Measurements from ENCODE around the gene ZCCHC24. TPM values are rescaled to one million over a fixed set of nuclear protein-coding genes. Genes with fewer than 3 reads are reported as not detected.

Gene ZCCHC24
- polyA plus RNA-seq, 1 of the 3 experiments (the other 2 are of a cell fraction): 15.8 TPM

GRCh38 chr10:79460687-79461086, 15.3 kb upstream of the ZCCHC24 start:
- Histone ChIP-seq H3K9me2 (no peaks in the 10 kb centered on the region), H4K20me1 (ENCODE audit: insufficient read depth) (no peaks in the 10 kb centered on the region), H3K9ac (no peak overlapping the region), H3K79me2 (ENCODE audit: insufficient read depth) (no peaks in the 10 kb centered on the region), H3K4me2 (no peak overlapping the region), H3K9me3 (no peaks in the 10 kb centered on the region), H3K27me3 (ENCODE audit: insufficient read depth) (no peaks in the 10 kb centered on the region; the same call in 1 of the 2 replicates), H3K4me1 (ENCODE audit: control insufficient read depth in 1 of 2, insufficient read depth in 2 of 2, low read depth in 1 of 2, low read length in 1 of 2) (peaks cover 0 to 7% of the 10 kb centered on the region in 2 experiments; a peak in 1 of 4 replicates), H2AFZ (ENCODE audit: low read depth) (no peak overlapping the region), H3K36me3 (replicated peaks in 1 of 2; ENCODE audit: control insufficient read depth in 1 of 2, insufficient read depth in 2 of 2, low read length in 1 of 2) (no peaks in the 10 kb centered on the region), H3K4me3 (ENCODE audit: low read depth in 2 of 2, low read length in 1 of 2) (no peak overlapping the region), H3F3A (replicated peaks; ENCODE audit: insufficient read depth) (no peaks in the 10 kb centered on the region), H3K27ac (ENCODE audit: low read depth in 2 of 2, low read length in 1 of 2) (no peak overlapping the region)
- ChIA-PET CTCF (interaction anchor here (1.3 to 5.3 kb wide), 2 partner anchors 86 to 106 kb away, joined by 3 to 29 read pairs; no protein-coding TSS in a partner anchor), POLR2A (no interaction called here)
- TF ChIP-seq POLR2AphosphoS5 (IDR thresholded peaks at IDR 0.05; ENCODE audit: low read depth, low read length): no peak
- no peak for TF ChIP-seq IRF3 (IDR thresholded peaks at IDR 0.05; ENCODE audit: low read depth, low read length)
- no peak for TF ChIP-seq MEF2A (IDR thresholded peaks at IDR 0.05; ENCODE audit: borderline replicate concordance, low read depth)
- TF ChIP-seq YY1 (IDR thresholded peaks at IDR 0.05; ENCODE audit: low read depth): no peak
- no peak for TF ChIP-seq CHD2 (IDR thresholded peaks at IDR 0.05; ENCODE audit: low read length, partially characterized antibody)
- TF ChIP-seq, protein P1, sequence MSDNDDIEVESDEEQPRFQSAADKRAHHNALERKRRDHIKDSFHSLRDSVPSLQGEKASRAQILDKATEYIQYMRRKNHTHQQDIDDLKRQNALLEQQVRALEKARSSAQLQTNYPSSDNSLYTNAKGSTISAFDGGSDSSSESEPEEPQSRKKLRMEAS (IDR thresholded peaks at IDR 0.05; ENCODE audit: low read depth): no peak
- no peak for TF ChIP-seq EZH2phosphoT487 (IDR thresholded peaks at IDR 0.05; ENCODE audit: borderline replicate concordance, low read depth)
- no peak for TF ChIP-seq RCOR1 (IDR thresholded peaks at IDR 0.05; ENCODE audit: low read length)
- no peak for TF ChIP-seq PBX3 (IDR thresholded peaks at IDR 0.05)
- no peak for TF ChIP-seq TCF12 (IDR thresholded peaks at IDR 0.05)
- no peak for TF ChIP-seq ELF1 (IDR thresholded peaks at IDR 0.05)
- TF ChIP-seq MXI1 (IDR thresholded peaks at IDR 0.05; ENCODE audit: low read depth, low read length): no peak
- WGBS (ENCODE audit: low lambda C conversion rate): 93% methylated on average over 4 of the region's 4 CpGs
- no peak for DNase-seq

- H3F3A ChIP-seq (replicated peaks; ENCODE audit: insufficient read depth): no peaks in the 10 kb centered on the region
- H3K27ac ChIP-seq (ENCODE audit: low read depth in 2 of 2, low read length in 1 of 2): no peak overlapping the region
- H3K9ac ChIP-seq: no peak overlapping the region
- no peak for DNase-seq
- 65% methylated on average over 1 of the region's 1 CpG for WGBS (ENCODE audit: low lambda C conversion rate)
- no peaks in the 10 kb centered on the region for H3K9me2 ChIP-seq
- H3K36me3 ChIP-seq (replicated peaks in 1 of 2; ENCODE audit: control insufficient read depth in 1 of 2, insufficient read depth in 2 of 2, low read length in 1 of 2): no peaks in the 10 kb centered on the region
- H3K4me1 ChIP-seq (ENCODE audit: control insufficient read depth in 1 of 2, insufficient read depth in 2 of 2, low read depth in 1 of 2, low read length in 1 of 2): peaks cover 0 to 6% of the 10 kb centered on the region in 2 experiments; a peak in 1 of 4 replicates
- ChIA-PET POLR2A (no interaction called here), CTCF (interaction anchor here (3.7 to 5.3 kb wide), 2 partner anchors 28 to 85 kb away, joined by 12 to 29 read pairs; no protein-coding TSS in a partner anchor)
- H3K9me3 ChIP-seq: no peaks in the 10 kb centered on the region
- H3K4me3 ChIP-seq (ENCODE audit: low read depth in 2 of 2, low read length in 1 of 2): no peak overlapping the region
- no peaks in the 10 kb centered on the region; the same call in 1 of the 2 replicates for H3K27me3 ChIP-seq (ENCODE audit: insufficient read depth)
- no peak overlapping the region for H3K4me2 ChIP-seq
- H4K20me1 ChIP-seq (ENCODE audit: insufficient read depth): no peaks in the 10 kb centered on the region
- no peak overlapping the region for H2AFZ ChIP-seq (ENCODE audit: low read depth)
- no peaks in the 10 kb centered on the region for H3K79me2 ChIP-seq (ENCODE audit: insufficient read depth)
- TF ChIP-seq RFX5 (IDR thresholded peaks at IDR 0.05; ENCODE audit: low read length): no peak
- no peak for TF ChIP-seq FOXJ3 (CRISPR knock-in tag; IDR thresholded peaks at IDR 0.05)
- no peak for TF ChIP-seq RCOR1 (IDR thresholded peaks at IDR 0.05; ENCODE audit: low read length)
- TF ChIP-seq, protein P2, sequence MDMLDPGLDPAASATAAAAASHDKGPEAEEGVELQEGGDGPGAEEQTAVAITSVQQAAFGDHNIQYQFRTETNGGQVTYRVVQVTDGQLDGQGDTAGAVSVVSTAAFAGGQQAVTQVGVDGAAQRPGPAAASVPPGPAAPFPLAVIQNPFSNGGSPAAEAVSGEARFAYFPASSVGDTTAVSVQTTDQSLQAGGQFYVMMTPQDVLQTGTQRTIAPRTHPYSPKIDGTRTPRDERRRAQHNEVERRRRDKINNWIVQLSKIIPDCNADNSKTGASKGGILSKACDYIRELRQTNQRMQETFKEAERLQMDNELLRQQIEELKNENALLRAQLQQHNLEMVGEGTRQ (IDR thresholded peaks at IDR 0.05; ENCODE audit: borderline replicate concordance, low read depth, low read length): no peak
- no peak for TF ChIP-seq CTCF (IDR thresholded peaks at IDR 0.05)
- no peak for TF ChIP-seq ELF1 (IDR thresholded peaks at IDR 0.05)
- TF ChIP-seq CHD2 (IDR thresholded peaks at IDR 0.05; ENCODE audit: low read length, partially characterized antibody): no peak
- TF ChIP-seq FOXM1 (IDR thresholded peaks at IDR 0.05; ENCODE audit: low read depth): no peak
- no peak for TF ChIP-seq EP300 (IDR thresholded peaks at IDR 0.05; ENCODE audit: borderline replicate concordance in 1 of 2, low read depth in 1 of 2, low read length in 1 of 2)
- TF ChIP-seq ZBTB33 (IDR thresholded peaks at IDR 0.05; ENCODE audit: borderline replicate concordance, low read depth): no peak
- no peak for TF ChIP-seq PBX3 (IDR thresholded peaks at IDR 0.05)
Observed at GRCh38 chr10:79459243-79459642, 13.8 kb upstream of the ZCCHC24 start.

All from SK-N-SH (cell line).